ENCODE data around the gene SERPINB6. TPM values are rescaled to one million over a fixed set of nuclear protein-coding genes. Genes with fewer than 3 reads are reported as not detected.

The SERPINB6 gene
- total and polyA plus RNA-seq, 8 donors, result 79.1 to 281 (median 156) TPM

GRCh38 chr6:2938632-2939083 lies 32.7 kb downstream of the SERPINB6 start:
- intact Hi-C loops (cut with DNase I; ENCODE audit: low total_unique reads), result no loop called here
- WGBS, 5 donors, result 75 to 92% (median 87%) methylated on average over 8 to 9 of the region's 9 CpGs
- Histone ChIP-seq H3K4me1 (peaks cover 0 to 14% (median 9%) of the 10 kb centered on the region in 4 donors), H3K36me3 (no peaks in the 10 kb centered on the region), H3K9me3 (no peaks in the 10 kb centered on the region), H3K27ac (no peak overlapping the region), H3K4me3 (no peak overlapping the region), H3K27me3 (no peaks in the 10 kb centered on the region)
- TF ChIP-seq CTCF (IDR thresholded peaks at IDR 0.05), result no peak
- TF ChIP-seq POLR2AphosphoS5 (IDR thresholded peaks at IDR 0.05), result no peak
- TF ChIP-seq POLR2A (IDR thresholded peaks at IDR 0.05), result no peak
- no peak for TF ChIP-seq EP300 (IDR thresholded peaks at IDR 0.05)
- peak in 1 of 2 donors; percentile 14 for DNase-seq

- Histone ChIP-seq H3K9me3 (no peaks in the 10 kb centered on the region), H3K4me3 (no peak overlapping the region), H3K27ac (no peak overlapping the region), H3K36me3 (no peaks in the 10 kb centered on the region), H3K27me3 (no peaks in the 10 kb centered on the region), H3K4me1 (peaks cover 0 to 8% (median 8%) of the 10 kb centered on the region in 4 donors)
- TF ChIP-seq EP300 (IDR thresholded peaks at IDR 0.05) (no peak), POLR2AphosphoS5 (IDR thresholded peaks at IDR 0.05) (no peak), CTCF (IDR thresholded peaks at IDR 0.05) (no peak), POLR2A (IDR thresholded peaks at IDR 0.05) (no peak)
- peak in 1 of 2 donors; percentile 21 for DNase-seq
- 73 to 85% (median 76%) methylated on average over 16 of the region's 16 CpGs for WGBS, 5 donors
- intact Hi-C loops (cut with DNase I; ENCODE audit: low total_unique reads), result no loop called here
Measured at GRCh38 chr6:2938004-2938631, 33.2 kb downstream of the SERPINB6 start.

- Histone ChIP-seq H3K27ac (no peak overlapping the region), H3K36me3 (no peaks in the 10 kb centered on the region), H3K4me3 (no peak overlapping the region), H3K9me3 (no peaks in the 10 kb centered on the region), H3K4me1 (peaks cover 0 to 4% (median 3%) of the 10 kb centered on the region in 4 donors), H3K27me3 (no peaks in the 10 kb centered on the region)
- 90 to 98% (median 92%) methylated on average over 2 to 3 of the region's 3 CpGs for WGBS, 5 donors
- no peak for DNase-seq
- TF ChIP-seq EP300 (IDR thresholded peaks at IDR 0.05), result no peak
- no peak for TF ChIP-seq POLR2AphosphoS5 (IDR thresholded peaks at IDR 0.05)
- TF ChIP-seq POLR2A (IDR thresholded peaks at IDR 0.05), result no peak
- TF ChIP-seq CTCF (IDR thresholded peaks at IDR 0.05), result no peak
- intact Hi-C loops (cut with DNase I; ENCODE audit: low total_unique reads), result no loop called here
Measured at GRCh38 chr6:2937627-2938003, 33.8 kb downstream of the SERPINB6 start.

DNA sequence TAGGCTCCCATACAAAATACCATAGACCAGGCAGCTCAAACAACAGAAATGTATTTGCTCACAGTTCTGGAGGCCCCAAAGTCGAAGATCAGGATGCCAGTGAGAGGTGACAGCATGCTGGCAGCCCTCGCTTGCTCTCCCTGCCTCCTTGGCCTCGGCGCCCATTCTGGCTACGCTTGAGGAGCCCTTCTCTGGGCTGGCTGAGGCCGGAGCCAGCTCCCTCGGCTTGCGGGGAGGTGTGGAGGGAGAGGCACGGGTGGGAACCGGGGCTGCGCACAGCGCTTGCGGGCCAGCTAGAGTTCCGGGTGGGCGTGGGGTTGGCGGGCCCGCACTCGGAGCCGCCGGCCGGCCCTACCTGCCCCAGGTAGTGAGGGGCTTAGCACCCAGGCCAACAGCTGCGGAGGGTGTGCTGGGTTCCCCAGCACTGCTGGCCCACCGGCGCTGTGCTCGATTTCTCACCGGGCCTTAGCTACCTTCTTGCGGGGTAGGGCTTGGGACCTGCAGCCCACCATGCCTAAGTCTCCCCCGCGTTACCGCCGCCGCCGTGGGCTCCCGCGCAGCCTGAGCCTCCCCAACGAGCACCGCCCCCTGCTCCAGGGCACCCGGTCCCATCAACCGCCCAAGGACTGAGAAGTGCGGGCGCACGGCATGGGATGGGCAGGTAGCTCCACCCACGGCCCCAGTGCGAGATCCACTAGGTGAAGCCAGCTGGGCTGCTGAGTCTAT lies 35.6 kb downstream of the SERPINB6 start:
- DNase-seq, result peak in 1 of 2 donors; percentile 17
- intact Hi-C loops (cut with DNase I; ENCODE audit: low total_unique reads), result no loop called here

More for the DNA sequence above, 35.6 kb downstream of the SERPINB6 start:
- no peaks in the 10 kb centered on the region for H3K27me3 ChIP-seq
- H3K9me3 ChIP-seq, result no peaks in the 10 kb centered on the region
- WGBS, 5 donors, result 94 to 97% (median 96%) methylated on average over 35 to 44 of the region's 44 CpGs
- no peaks in the 10 kb centered on the region for H3K36me3 ChIP-seq
- no peak overlapping the region for H3K27ac ChIP-seq
- no peak overlapping the region for H3K4me3 ChIP-seq
- peaks cover 4 to 8% (median 7%) of the 10 kb centered on the region in 4 donors for H3K4me1 ChIP-seq
- TF ChIP-seq POLR2AphosphoS5 (IDR thresholded peaks at IDR 0.05) (no peak), POLR2A (IDR thresholded peaks at IDR 0.05) (no peak), EP300 (IDR thresholded peaks at IDR 0.05) (no peak), CTCF (IDR thresholded peaks at IDR 0.05) (no peak)

All from stomach (tissue), 9 donors.